ENCODE measurements around the gene TAF4.

The TAF4 gene

GRCh38 chr20:62032609-62033368 lies 32.9 kb downstream of the TAF4 start:
- CTCF ChIA-PET: no interaction called here

DNA sequence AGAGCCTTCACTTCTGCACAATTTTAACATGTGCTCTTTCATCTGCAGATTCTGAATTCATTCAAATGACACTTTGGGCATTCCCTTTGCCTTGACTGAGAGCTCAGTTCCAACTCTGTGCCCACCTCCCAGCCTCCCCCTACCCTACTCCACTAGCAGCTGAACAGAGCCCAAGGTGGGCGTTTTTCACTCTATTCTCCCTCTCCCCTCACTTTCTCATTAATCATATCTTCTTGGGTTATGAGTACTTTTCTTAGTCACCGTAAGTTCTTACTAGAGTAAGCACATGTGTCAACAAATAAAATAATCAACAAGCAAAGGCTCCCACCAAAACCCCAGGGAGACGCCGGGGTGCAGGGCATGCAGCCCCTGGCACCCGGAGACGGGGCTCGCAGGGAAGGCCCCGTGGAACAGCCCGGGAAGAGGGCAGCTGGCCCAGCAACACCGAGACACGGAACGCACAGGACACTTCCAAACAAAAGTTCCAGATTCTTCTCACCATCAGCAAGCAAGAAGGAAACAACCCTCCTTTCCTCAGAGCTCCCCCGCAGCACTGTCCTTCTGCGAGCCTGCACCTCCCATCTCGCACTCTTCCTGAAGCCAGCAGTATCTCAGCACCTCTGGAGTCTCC lies 34.1 kb downstream of the TAF4 start:
- Histone ChIP-seq H3K4me3 (ENCODE audit: low read depth, low read length) (no peak overlapping the region), H3K4me1 (ENCODE audit: control insufficient read depth, insufficient read depth, low read length) (peaks cover 5% of the 10 kb centered on the region), H3K27ac (ENCODE audit: extremely low read depth, low read depth, low read length) (no peak overlapping the region), H3K9me3 (ENCODE audit: control insufficient read depth, insufficient read depth, low read depth, low read length) (no peaks in the 10 kb centered on the region), H3K36me3 (ENCODE audit: control insufficient read depth in 2 of 2, insufficient read depth in 1 of 2, low read length in 2 of 2) (no peaks in the 10 kb centered on the region)
- CTCF ChIA-PET: no interaction called here
- POLR2A ChIA-PET: no interaction called here
- TF ChIP-seq HOXA7 (CRISPR knock-in tag; IDR thresholded peaks at IDR 0.05; ENCODE audit: borderline replicate concordance): no peak
- no peak for TF ChIP-seq ZBTB17 (tag by site-specific recombination; IDR thresholded peaks at IDR 0.05)
- no peak for TF ChIP-seq ZBTB7A (tag by site-specific recombination; IDR thresholded peaks at IDR 0.05; ENCODE audit: low read depth)
- TF ChIP-seq ZNF324 (tag by site-specific recombination; IDR thresholded peaks at IDR 0.05): no peak
- TF ChIP-seq ZNF221 (tag by site-specific recombination; IDR thresholded peaks at IDR 0.05; ENCODE audit: borderline replicate concordance): no peak
- no peak for TF ChIP-seq ZNF132 (tag by site-specific recombination; IDR thresholded peaks at IDR 0.05; ENCODE audit: borderline replicate concordance)
- TF ChIP-seq ZNF560 (tag by site-specific recombination; IDR thresholded peaks at IDR 0.05; ENCODE audit: borderline replicate concordance): no peak
- no peak for TF ChIP-seq ZBTB1 (tag by site-specific recombination; IDR thresholded peaks at IDR 0.05)
- TF ChIP-seq ZNF311 (tag by site-specific recombination; IDR thresholded peaks at IDR 0.05; ENCODE audit: borderline replicate concordance): no peak
- TF ChIP-seq ZNF23 (tag by site-specific recombination; IDR thresholded peaks at IDR 0.05; ENCODE audit: borderline replicate concordance): no peak
- TF ChIP-seq ZNF302 (tag by site-specific recombination; IDR thresholded peaks at IDR 0.05; ENCODE audit: low read depth): no peak
- no peak for TF ChIP-seq ZNF10 (tag by site-specific recombination; IDR thresholded peaks at IDR 0.05)

More at GRCh38 chr20:62032609-62033368, 32.9 kb downstream of the TAF4 start:
- Histone ChIP-seq H3K27ac (ENCODE audit: extremely low read depth, low read depth, low read length) (no peak overlapping the region), H3K4me3 (ENCODE audit: low read depth, low read length) (no peak overlapping the region), H3K36me3 (ENCODE audit: control insufficient read depth in 2 of 2, insufficient read depth in 1 of 2, low read length in 2 of 2) (no peaks in the 10 kb centered on the region), H3K9me3 (ENCODE audit: control insufficient read depth, insufficient read depth, low read depth, low read length) (no peaks in the 10 kb centered on the region), H3K4me1 (ENCODE audit: control insufficient read depth, insufficient read depth, low read length) (no peaks in the 10 kb centered on the region; the same call in 1 of the 2 replicates)
- TF ChIP-seq ZNF449 (tag by site-specific recombination; IDR thresholded peaks at IDR 0.05): peak; percentile 71; the same call in 1 of the 2 replicates
- TF ChIP-seq, protein P1, sequence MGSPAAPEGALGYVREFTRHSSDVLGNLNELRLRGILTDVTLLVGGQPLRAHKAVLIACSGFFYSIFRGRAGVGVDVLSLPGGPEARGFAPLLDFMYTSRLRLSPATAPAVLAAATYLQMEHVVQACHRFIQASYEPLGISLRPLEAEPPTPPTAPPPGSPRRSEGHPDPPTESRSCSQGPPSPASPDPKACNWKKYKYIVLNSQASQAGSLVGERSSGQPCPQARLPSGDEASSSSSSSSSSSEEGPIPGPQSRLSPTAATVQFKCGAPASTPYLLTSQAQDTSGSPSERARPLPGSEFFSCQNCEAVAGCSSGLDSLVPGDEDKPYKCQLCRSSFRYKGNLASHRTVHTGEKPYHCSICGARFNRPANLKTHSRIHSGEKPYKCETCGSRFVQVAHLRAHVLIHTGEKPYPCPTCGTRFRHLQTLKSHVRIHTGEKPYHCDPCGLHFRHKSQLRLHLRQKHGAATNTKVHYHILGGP (tag by site-specific recombination; IDR thresholded peaks at IDR 0.05): no peak
- peak; percentile 51; the same call in 1 of the 2 replicates for TF ChIP-seq KLF1 (tag by site-specific recombination; IDR thresholded peaks at IDR 0.05)
- TF ChIP-seq KLF17 (tag by site-specific recombination; IDR thresholded peaks at IDR 0.05): no peak
- peak; percentile 68 for TF ChIP-seq ZNF341 (tag by site-specific recombination; IDR thresholded peaks at IDR 0.05; ENCODE audit: low read depth)
- peak; percentile 83 for TF ChIP-seq ZIC2 (tag by site-specific recombination; IDR thresholded peaks at IDR 0.05)
- no peak for TF ChIP-seq ZNF555 (tag by site-specific recombination; conservative IDR thresholded peaks at IDR 0.05)
- no peak for TF ChIP-seq ZNF155 (tag by site-specific recombination; IDR thresholded peaks at IDR 0.05)
- TF ChIP-seq GLIS1 (tag by site-specific recombination; IDR thresholded peaks at IDR 0.05): peak; percentile 41; the same call in 1 of the 2 replicates
- TF ChIP-seq ZNF423 (tag by site-specific recombination; IDR thresholded peaks at IDR 0.05): no peak
- TF ChIP-seq ZNF521 (tag by site-specific recombination; IDR thresholded peaks at IDR 0.05): no peak
- TF ChIP-seq ZNF140 (tag by site-specific recombination; IDR thresholded peaks at IDR 0.05): no peak
- POLR2A ChIA-PET: interaction anchor here (0.7 kb wide), 1 partner anchor 612 kb away, joined by 3 read pairs; no protein-coding TSS in a partner anchor

All from HEK293 (cell line).